Measurements from ENCODE around the gene MED9.

DNA sequence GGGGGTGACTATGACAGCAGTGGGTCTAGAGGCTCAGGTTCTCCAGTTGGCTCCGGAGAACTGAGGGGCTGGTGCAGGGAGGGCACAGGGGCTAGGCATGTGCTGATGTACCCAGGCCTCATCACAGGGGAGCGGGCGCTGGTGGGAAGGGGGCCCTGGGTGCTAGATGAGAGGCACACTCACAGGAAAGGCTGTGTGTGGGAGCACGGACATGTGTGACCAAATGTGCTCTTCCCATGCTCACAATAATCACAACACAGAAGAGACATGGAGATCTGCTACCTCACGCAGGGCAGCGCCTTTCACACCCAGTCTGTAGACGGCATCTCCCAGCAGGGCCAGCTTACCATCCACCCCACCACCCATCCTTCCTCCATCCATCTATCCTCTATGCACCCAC, 36.8 kb downstream of the MED9 start:
- TF ChIP-seq, protein P1, sequence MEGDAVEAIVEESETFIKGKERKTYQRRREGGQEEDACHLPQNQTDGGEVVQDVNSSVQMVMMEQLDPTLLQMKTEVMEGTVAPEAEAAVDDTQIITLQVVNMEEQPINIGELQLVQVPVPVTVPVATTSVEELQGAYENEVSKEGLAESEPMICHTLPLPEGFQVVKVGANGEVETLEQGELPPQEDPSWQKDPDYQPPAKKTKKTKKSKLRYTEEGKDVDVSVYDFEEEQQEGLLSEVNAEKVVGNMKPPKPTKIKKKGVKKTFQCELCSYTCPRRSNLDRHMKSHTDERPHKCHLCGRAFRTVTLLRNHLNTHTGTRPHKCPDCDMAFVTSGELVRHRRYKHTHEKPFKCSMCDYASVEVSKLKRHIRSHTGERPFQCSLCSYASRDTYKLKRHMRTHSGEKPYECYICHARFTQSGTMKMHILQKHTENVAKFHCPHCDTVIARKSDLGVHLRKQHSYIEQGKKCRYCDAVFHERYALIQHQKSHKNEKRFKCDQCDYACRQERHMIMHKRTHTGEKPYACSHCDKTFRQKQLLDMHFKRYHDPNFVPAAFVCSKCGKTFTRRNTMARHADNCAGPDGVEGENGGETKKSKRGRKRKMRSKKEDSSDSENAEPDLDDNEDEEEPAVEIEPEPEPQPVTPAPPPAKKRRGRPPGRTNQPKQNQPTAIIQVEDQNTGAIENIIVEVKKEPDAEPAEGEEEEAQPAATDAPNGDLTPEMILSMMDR (IDR thresholded peaks at IDR 0.05), result no peak
- TF ChIP-seq POLR2A (IDR thresholded peaks at IDR 0.05), result no peak
